Pancreas (tissue), 10 donors: ENCODE data around the gene EPYC. TPM values are rescaled to one million over a fixed set of nuclear protein-coding genes. Genes with fewer than 3 reads are reported as not detected.

Experiments used
- ATAC-seq, 4 donors: fragments of 200-7000 bp; cut with Tn5 transposase; one replicate each; pipeline versions ENCODE4 v1.8.0 to v1.9.1; 2020; ENCODE audit warnings: mild to moderate bottlenecking in 4 of 4, moderate library complexity in 4 of 4
- DNase-seq, 6 donors: peaks; one replicate each; pipeline ENCODE4 v3.0.0-alpha.2; 2020
- FAIRE-seq: peaks from 2 replicates; lab custom pipeline; 2012; peaks lifted over from hg19 to GRCh38; lab: Jason Lieb, UNC
- H3K27ac ChIP-seq, 4 donors: fragments of 200-600 bp; sonication (generic); 1 replicate in 3 of 4; 2 replicates in 1 of 4; pipeline versions ENCODE4 v1.5.0 to v1.8.0; 2020
- H3K27me3 ChIP-seq, 4 donors: fragments of 200-600 bp; one replicate each; pipeline ENCODE4 v1.8.0; 2021
- H3K36me3 ChIP-seq, 3 donors: fragments of 200-600 bp; sonication (generic) in 1 of 3; one replicate each; pipeline versions ENCODE4 v1.5.0 to v1.8.0; 2020 to 2021
- H3K4me1 ChIP-seq, 3 donors: fragments of 200-600 bp; one replicate each; pipeline ENCODE4 v1.8.0; 2021
- H3K4me3 ChIP-seq, 4 donors: fragments of 200-600 bp; sonication (generic) in 2 of 4; one replicate each; pipeline versions ENCODE4 v1.5.0 to v1.8.0; 2020 to 2021
- H3K9me3 ChIP-seq, 4 donors: fragments of 200-600 bp; one replicate each; pipeline ENCODE4 v1.8.0; 2021
- CTCF ChIP-seq, 4 donors: fragments of 200-600 bp; sonication (generic) in 3 of 4; IDR thresholded peaks; one replicate each; pipeline versions ENCODE4 v1.5.0 to v1.8.0; 2021; ENCODE audit warnings: antibody characterized with exemption in 4 of 4
- WGBS, 2 donors: extraction: QIAGEN DNeasy Blood & Tissue Kit; methylation state at CpG; one replicate each; pipeline ENCODE4 v1.1.7; 2013; 5-methylcytosine and 5-hydroxymethylcytosine counted together
- intact Hi-C, 3 donors: fragments of 100-400 bp; cut with DNase I; formaldehyde crosslinking; loops; one replicate each; pipeline versions ENCODE4 v1.11.1 to v1.14.2; 2022
- polyA plus RNA-seq, 2 donors: library from polyadenylated mRNA; stranded (reverse); fragments of 200-250 nt; gene quantifications; one replicate each; pipeline ENCODE4 v1.2.3, GENCODE V29; 2013
- total RNA-seq, 6 donors: library from RNA; stranded (reverse); fragmentation: NEBNext Ultra II Directional in 4 of 6; extraction: Animal tissue kit (Norgen Biotek cat#: 25700) in 4 of 6; gene quantifications; one replicate each; pipeline versions ENCODE4 v1.2.1 to v1.2.4, GENCODE V29; 2021 to 2023
- donor health status: healthy with polysubstance abuse.
- donor health status: DM: no; HTN: no; CAD: no; lungs with moderate emphysema.
- donor health status: DM: no; HTN: no; CAD: no.
- donor health status: control.
- donor health status: control.
- donor health status: Bipolar disorder and iron deficiency.
- donor health status: DM: yes; HTN: yes; CAD: no.
- donor health status: DM: no; HTN: no; CAD: no.
- donor health status: DM: no; HTN: no; CAD: no.
- donor health status: DM: yes; HTN: yes; CAD: no.

Gene EPYC
- total and polyA plus RNA-seq, 8 donors: 0.12 TPM; not detected in 7

GRCh38 chr12:90964616-90965015, 40.2 kb downstream of the EPYC start:
- intact Hi-C loops: no loop called here
- no peak for DNase-seq
- Histone ChIP-seq H3K9me3 (no peaks in the 10 kb centered on the region), H3K4me1 (no peaks in the 10 kb centered on the region), H3K27me3 (no peaks in the 10 kb centered on the region), H3K27ac (no peak overlapping the region), H3K36me3 (no peaks in the 10 kb centered on the region), H3K4me3 (no peak overlapping the region)
- TF ChIP-seq CTCF (IDR thresholded peaks at IDR 0.05): no peak
- ATAC-seq: no peak
- FAIRE-seq: no peak
- 24 to 29% methylated on average over 2 of the region's 2 CpGs for WGBS, 2 donors

- no peak for DNase-seq
- no peak for ATAC-seq
- Histone ChIP-seq H3K4me3 (no peak overlapping the region), H3K27me3 (no peaks in the 10 kb centered on the region), H3K36me3 (no peaks in the 10 kb centered on the region), H3K4me1 (no peaks in the 10 kb centered on the region), H3K9me3 (no peaks in the 10 kb centered on the region), H3K27ac (no peak overlapping the region)
- FAIRE-seq: no peak
- intact Hi-C loops: no loop called here
- no peak for TF ChIP-seq CTCF (IDR thresholded peaks at IDR 0.05)
- 65 to 72% methylated on average over 6 of the region's 6 CpGs for WGBS, 2 donors
These were observed 40.8 kb downstream of the EPYC start for GRCh38 chr12:90963946-90964345.

- Histone ChIP-seq H3K9me3 (no peaks in the 10 kb centered on the region), H3K36me3 (no peaks in the 10 kb centered on the region), H3K27me3 (no peaks in the 10 kb centered on the region), H3K4me3 (no peak overlapping the region), H3K4me1 (no peaks in the 10 kb centered on the region), H3K27ac (no peak overlapping the region)
- WGBS, 2 donors: 74 to 83% methylated on average over 4 of the region's 4 CpGs
- no peak for TF ChIP-seq CTCF (IDR thresholded peaks at IDR 0.05)
- no peak for FAIRE-seq
- no peak for DNase-seq
- intact Hi-C loops: no loop called here
- ATAC-seq: no peak
These were observed 43.6 kb downstream of the EPYC start for GRCh38 chr12:90961154-90961553.

GRCh38 chr12:90959538-90960139, 45.1 kb downstream of the EPYC start:
- ATAC-seq (peak in 3 of 4 donors; percentile 79 to 84 (median 83)), FAIRE-seq (peak; percentile 94), DNase-seq (peak in 1 of 6 donors; percentile 16)
- intact Hi-C loops: no loop called here
- H3K36me3 ChIP-seq: no peaks in the 10 kb centered on the region
- no peak overlapping the region for H3K27ac ChIP-seq
- no peaks in the 10 kb centered on the region for H3K27me3 ChIP-seq
- 2% methylated on average over 4 of the region's 4 CpGs for WGBS, 2 donors
- H3K4me3 ChIP-seq: no peak overlapping the region
- H3K4me1 ChIP-seq: no peaks in the 10 kb centered on the region
- TF ChIP-seq CTCF (IDR thresholded peaks at IDR 0.05): peak; percentile 18 to 64 (median 48)
- H3K9me3 ChIP-seq: no peaks in the 10 kb centered on the region

GRCh38 chr12:90959032-90959431, 45.7 kb downstream of the EPYC start:
- no peak for FAIRE-seq
- Histone ChIP-seq H3K27me3 (no peaks in the 10 kb centered on the region), H3K9me3 (no peaks in the 10 kb centered on the region), H3K4me3 (no peak overlapping the region), H3K27ac (no peak overlapping the region), H3K4me1 (no peaks in the 10 kb centered on the region), H3K36me3 (no peaks in the 10 kb centered on the region)
- intact Hi-C loops: no loop called here
- no peak for DNase-seq
- peak in 2 of 4 donors; percentile 28 to 32 for ATAC-seq
- no peak for TF ChIP-seq CTCF (IDR thresholded peaks at IDR 0.05)
- WGBS, 2 donors: 65 to 67% methylated on average over 4 of the region's 4 CpGs
